T-helper 22 cell (primary cell): ENCODE measurements around the gene KRTAP10-6.
"Not testable (repeated sequence)": the region's sequence is repeated elsewhere in the genome, so short reads cannot be mapped to it uniquely, and the experiment has no call there.

Source experiments
- DNase-seq: peaks from one replicate; pipeline ENCODE4 v3.0.0-alpha.2; 2020; ENCODE audit warnings: low read depth

KRTAP10-6 gene

DNA sequence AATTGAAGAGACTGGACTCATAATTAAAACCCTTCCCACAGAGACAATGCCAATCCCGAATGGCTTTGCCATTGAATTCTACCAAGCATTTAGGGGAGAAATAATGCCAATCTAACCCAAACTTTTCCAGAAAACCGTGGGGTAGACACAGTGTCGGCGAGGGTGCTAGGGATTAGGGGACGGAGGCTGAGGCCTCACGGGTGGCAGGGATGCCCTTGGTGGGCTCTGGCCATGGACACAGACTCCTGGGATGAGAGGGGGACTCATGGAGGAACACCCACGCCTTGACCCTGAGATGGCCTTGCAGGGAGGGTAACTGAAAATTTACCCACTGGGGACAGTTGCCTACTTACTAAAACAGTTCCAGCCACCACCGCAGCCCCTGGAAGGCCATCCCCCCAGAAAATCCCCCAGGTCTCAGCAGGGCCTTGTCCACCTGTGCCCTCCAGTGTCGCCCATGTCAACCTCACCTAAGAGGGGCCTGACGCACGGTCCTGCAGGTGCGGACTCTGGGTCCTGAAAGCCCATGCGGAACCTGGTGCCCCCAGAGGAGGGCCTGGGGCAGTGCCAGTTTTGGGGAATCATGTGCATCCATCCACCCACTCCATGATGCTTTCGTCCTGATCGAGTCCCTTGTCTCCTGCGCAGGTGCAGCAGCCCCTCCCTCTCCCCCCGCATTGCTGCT lies 13.8 kb downstream of the KRTAP10-6 start:
- DNase-seq, result no peak

GRCh38 chr21:44576025-44576420 lies 16.3 kb downstream of the KRTAP10-6 start:
- no peak for DNase-seq

GRCh38 chr21:44575307-44576024 lies 16.8 kb downstream of the KRTAP10-6 start:
- DNase-seq, result no peak

GRCh38 chr21:44574457-44575306 lies 17.6 kb downstream of the KRTAP10-6 start:
- DNase-seq, result no peak

DNA sequence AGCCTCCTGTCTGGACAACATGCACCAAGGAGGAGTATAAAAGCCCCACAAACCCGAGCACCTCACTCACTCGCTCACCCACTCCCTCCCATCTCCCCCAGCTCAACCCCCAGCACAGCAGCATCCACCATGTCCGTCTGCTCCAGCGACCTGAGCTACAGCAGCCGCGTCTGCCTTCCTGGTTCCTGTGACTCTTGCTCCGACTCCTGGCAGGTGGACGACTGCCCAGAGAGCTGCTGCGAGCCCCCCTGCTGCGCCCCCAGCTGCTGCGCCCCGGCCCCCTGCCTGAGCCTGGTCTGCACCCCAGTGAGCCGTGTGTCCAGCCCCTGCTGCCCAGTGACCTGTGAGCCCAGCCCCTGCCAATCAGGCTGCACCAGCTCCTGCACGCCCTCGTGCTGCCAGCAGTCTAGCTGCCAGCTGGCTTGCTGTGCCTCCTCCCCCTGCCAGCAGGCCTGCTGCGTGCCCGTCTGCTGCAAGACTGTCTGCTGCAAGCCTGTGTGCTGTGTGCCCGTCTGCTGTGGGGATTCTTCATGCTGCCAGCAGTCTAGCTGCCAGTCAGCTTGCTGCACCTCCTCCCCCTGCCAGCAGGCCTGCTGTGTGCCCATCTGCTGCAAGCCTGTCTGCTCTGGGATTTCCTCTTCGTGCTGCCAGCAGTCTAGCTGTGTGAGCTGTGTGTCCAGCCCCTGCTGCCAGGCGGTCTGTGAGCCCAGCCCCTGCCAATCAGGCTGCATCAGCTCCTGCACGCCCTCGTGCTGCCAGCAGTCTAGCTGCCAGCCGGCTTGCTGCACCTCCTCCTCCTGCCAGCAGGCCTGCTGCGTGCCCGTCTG lies 18.5 kb downstream of the KRTAP10-6 start, which contains the start of gene KRTAP10-4:
KRTAP10-4 (plus strand) TSS at position 100 of the 827 bp plus-strand sequence; CDS start at position 130, 30 bp downstream.
- not testable (repeated sequence) for DNase-seq

DNA sequence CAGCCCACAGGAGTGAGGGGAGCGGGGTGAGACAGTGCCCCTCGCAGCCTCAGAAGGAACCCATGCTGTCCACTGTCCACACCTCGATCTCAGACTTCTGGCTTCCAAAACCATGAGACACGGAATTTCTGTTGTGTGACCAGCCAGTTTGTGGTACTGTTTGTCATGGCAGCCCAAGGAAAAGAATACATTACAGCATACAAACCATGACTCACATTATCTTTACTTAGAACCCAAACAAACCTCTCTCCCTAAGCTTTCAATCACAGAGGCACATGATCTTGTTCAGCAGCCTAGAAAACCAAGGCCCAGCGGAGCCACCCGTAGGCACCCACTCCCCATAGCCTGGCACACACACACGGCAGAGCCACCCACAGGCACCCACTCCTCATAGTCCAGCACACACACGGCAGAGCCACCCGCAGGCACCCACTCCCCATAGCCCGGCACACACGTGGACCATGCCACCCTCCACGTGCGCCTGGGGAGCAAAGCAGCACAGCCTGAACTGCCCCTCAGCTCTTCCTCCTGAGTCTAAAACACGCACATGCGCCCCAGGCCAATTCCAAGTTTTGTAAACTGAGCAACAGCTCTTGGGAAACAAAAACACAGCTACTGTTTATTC lies 19.2 kb downstream of the KRTAP10-6 start:
- no peak for DNase-seq

DNA sequence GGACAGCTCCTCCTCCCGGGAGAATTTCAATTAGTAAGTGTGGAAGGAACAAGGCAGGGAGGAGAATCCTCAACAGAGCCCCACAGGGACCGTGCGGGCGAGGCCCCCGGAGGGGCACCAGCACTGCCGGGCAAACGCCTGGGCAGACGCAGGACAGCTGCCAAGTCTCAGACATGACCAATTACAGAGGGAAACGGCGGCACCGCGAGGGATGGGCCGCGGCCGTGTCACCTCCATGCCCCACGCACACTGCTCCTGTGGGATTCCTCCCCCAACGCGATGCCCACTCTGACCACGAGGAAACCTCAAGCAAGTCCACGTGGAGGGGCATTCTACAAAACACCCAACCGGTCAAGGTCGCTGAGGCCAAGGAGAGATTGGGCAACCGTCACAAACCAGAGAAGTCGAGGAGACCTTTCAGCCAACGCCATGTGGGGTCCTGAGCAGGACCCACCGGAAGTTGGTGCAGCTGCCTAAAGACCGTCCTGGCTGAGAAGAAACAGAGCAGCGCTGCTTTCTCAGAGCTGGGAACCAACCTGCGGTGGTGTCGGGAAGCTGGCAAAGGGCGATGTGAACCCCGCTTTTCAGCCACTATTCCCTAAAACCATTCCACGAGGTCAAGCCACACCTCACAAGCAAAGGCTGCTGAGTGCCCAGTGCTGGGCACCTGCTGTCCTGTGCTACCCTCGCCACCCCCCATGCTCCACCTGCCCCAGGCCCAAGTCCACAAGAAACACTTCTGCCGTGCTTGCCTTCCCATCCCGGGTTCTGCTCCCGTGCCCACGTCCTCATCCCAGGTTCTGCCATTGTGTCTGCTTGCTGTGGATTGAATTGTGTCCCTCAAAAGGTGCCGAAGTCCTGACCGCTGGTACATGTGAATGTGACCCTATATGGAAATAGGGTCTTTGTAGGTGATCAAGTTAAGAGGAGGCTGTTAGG lies 20.2 kb downstream of the KRTAP10-6 start:
- DNase-seq, result no peak

DNA sequence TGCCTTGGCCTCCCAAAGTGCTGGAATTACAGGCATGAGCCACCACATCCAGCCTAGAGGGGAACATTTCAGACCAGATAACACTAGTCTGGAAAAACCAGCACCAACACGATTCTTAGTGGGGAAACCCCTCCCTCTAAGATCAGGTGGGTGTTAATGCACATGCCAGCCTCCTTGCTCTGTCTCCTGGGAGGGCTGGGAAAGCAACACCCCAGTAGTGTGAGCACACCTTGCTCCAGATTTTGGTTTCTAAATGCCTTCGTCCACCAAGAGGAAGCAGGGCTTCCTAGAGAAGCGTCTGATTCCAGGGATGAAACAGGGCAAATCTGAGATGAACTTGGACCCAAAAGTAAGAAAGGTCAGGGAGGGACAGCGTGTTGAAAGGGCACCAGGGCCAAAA lies 21.0 kb downstream of the KRTAP10-6 start:
- no peak for DNase-seq

DNA sequence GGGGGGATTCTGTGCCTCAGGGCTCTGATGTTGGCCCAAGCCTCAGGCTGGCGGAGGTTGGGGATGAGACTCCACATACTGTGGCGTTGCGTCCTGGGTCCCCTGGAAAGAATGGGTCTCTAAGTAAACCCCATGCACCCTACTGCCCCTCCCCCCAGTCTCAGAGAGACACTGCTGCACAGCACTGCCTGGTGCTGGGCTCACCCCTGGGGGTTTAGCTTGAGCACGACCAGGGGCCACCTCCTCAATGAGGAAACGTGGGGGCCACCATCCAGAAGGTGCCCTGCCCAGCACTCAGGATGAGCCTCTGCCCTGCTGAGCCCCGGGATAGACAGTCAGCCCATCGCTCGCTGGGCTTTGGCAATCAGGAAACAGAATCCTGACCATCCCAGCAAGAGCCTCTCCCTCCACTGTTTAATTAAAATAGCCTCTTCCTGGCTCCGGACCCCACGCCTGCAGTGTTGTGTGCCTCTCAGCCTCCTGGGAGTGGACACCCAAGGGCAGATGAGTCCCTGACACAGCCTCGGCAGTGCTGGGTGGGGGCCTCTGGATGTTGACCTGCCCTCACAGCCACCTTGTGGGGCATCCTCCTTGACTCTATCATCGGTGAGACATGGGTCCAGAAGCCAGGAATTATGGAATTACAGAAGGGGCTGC lies 22.3 kb downstream of the KRTAP10-6 start:
- DNase-seq, result no peak

DNA sequence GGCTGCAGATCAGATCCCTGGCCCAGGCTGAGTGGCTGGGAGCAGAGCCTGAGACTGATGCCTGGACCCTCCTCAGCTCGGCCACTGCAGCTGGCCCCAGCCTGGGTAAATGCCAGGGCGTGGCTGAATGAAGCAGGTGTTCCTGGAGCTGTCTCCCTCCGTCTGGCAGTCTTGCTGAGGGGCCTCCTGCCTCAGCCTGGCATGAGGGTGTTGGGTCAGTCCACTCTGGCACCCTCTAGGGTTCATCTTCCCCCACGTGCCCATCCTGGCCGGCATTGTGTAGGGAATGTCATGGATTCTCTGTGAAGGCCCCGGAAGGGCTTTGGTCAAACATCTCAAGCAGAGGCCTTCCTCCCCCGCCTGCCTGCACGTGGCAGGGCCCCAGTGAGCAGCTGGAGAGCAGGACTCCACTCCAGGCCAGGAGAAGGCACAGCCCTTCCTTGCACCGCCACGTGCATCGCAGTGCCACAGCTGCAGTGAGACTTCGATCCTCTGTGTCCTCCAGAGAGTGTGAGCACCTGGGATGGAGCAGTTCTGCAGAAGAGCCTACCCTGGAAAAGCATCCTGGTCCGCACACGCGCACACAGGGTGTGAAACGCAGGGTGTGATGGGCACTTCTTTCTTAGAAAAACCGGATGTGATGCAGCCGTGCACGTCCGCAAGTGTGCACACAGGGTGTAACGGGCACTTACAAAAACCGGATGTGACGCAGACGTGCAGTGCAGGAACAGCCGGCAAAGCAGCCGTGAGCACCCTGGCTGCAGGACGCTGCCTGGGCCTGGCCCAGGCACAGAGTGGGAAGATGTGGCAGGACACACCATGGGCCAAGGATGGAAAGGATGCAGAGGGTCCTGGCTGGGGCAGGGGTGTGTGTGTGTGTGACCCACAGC lies 23.4 kb downstream of the KRTAP10-6 start:
- no peak for DNase-seq

- no peak for DNase-seq
Measured at GRCh38 chr21:44568261-44568660, 24.0 kb downstream of the KRTAP10-6 start.

- no peak for DNase-seq
Measured at GRCh38 chr21:44567481-44568171, 24.7 kb downstream of the KRTAP10-6 start.

DNA sequence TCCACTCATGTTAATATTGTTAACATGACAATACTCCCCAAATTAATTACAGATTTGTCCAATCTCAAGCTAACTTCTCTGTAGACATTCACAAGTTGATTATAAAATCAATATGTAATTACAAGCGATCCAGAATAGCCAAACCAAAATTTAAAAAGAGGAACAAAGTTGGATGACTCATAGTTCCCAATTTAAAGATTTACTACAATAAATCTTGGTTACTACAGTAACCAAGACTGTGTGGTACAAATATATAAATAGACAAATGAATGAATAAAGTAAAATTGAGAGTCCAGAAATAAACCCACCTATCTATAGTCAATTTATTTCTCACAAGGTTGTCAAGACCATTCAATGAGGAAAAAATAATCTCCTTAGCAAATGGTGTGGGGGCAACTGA lies 25.9 kb downstream of the KRTAP10-6 start:
- no peak for DNase-seq

GRCh38 chr21:44564886-44565598 lies 27.3 kb downstream of the KRTAP10-6 start:
- DNase-seq, result no peak

GRCh38 chr21:44564099-44564498 lies 28.2 kb downstream of the KRTAP10-6 start:
- DNase-seq, result no peak

DNA sequence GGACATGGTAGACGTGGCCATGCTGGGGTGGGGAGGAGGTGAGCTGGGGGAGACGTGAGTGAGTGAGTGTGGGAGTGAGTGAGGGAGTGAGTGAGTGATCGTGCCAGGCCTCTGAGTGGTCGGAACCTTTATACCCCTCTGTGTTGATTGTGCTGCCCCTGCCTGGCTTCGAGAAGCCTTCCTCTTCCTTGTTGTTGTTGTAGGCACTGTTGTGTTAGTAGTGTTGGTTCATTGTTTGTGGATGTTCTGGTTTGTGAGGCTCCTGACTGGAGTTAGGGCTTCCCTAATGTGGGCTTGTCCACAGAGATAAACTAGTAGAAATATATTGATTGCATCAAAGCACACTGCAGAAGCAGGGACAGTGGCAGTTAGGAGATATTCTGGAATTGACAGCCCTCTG lies 33.6 kb downstream of the KRTAP10-6 start, which contains the start of gene KRTAP10-3:
KRTAP10-3 (minus strand) TSS at position 101 of the 400 bp plus-strand sequence; CDS start at position 21, 80 bp downstream.
- no peak for DNase-seq

- DNase-seq, result not testable (repeated sequence)
Measured at GRCh38 chr21:44558329-44558675, 34.0 kb downstream of the KRTAP10-6 start.
